Epithelial cell of proximal tubule (primary cell): ENCODE results near the gene AUTS2. TPM values are rescaled to one million over a fixed set of nuclear protein-coding genes. Genes with fewer than 3 reads are reported as not detected.

Source experiments
- DNase-seq: peaks from one replicate; pipeline ENCODE4 v3.0.0-alpha.2; 2011; ENCODE audit warnings: low read depth
- H3K4me3 ChIP-seq: 2 replicates; pipeline ENCODE4 v1.5.1; 2011; ENCODE audit warnings: low read depth, mild to moderate bottlenecking, low read length
- CTCF ChIP-seq: conservative IDR thresholded peaks from 2 replicates; pipeline ENCODE4 v1.5.1; 2012; ENCODE audit warnings: low read depth, mild to moderate bottlenecking, low read length
- total RNA-seq: library from RNA; depleted of rRNA; stranded (reverse); fragments of >200 nt; gene quantifications from 2 replicates; pipeline ENCODE4 v1.2.3, GENCODE V29; 2015

The AUTS2 gene
- total RNA-seq, 1 donor from 2014 or later = 10.0 TPM

GRCh38 chr7:70480927-70481569, 882.8 kb downstream of the AUTS2 start:
- DNase-seq = no peak
- no peak overlapping the region for H3K4me3 ChIP-seq

GRCh38 chr7:70481570-70482123, 883.4 kb downstream of the AUTS2 start:
- H3K4me3 ChIP-seq = no peak overlapping the region
- no peak for TF ChIP-seq CTCF

More at GRCh38 chr7:70480927-70481569, 882.8 kb downstream of the AUTS2 start:
- TF ChIP-seq CTCF = no peak

GRCh38 chr7:70484255-70484654, 886.0 kb downstream of the AUTS2 start:
- TF ChIP-seq CTCF = no peak
- no peak overlapping the region for H3K4me3 ChIP-seq
- DNase-seq = no peak

More at GRCh38 chr7:70481570-70482123, 883.4 kb downstream of the AUTS2 start:
- DNase-seq = no peak

GRCh38 chr7:70486977-70487376, 888.7 kb downstream of the AUTS2 start:
- no peak for DNase-seq
- no peak for TF ChIP-seq CTCF
- H3K4me3 ChIP-seq = no peak overlapping the region

GRCh38 chr7:70487428-70487827, 889.2 kb downstream of the AUTS2 start:
- no peak overlapping the region for H3K4me3 ChIP-seq
- no peak for DNase-seq
- TF ChIP-seq CTCF = no peak

- no peak for DNase-seq
- no peak for TF ChIP-seq CTCF
- no peak overlapping the region for H3K4me3 ChIP-seq
Measured at GRCh38 chr7:70487886-70488285, 889.6 kb downstream of the AUTS2 start.

- no peak for DNase-seq
- no peak overlapping the region for H3K4me3 ChIP-seq
- TF ChIP-seq CTCF = no peak
Measured at GRCh38 chr7:70489813-70490212, 891.5 kb downstream of the AUTS2 start.
